GM18517 (cell line): ENCODE data around the gene LYPLAL1.
"Not testable (repeated sequence)": the region's sequence is repeated elsewhere in the genome, so short reads cannot be mapped to it uniquely, and the experiment has no call there.

ENCODE experiments used
- ATAC-seq: cut with Tn5 transposase; IDR thresholded peaks from one replicate; pipeline ENCODE4 v1.9.1; 2021; ENCODE audit warnings: mild to moderate bottlenecking, moderate library complexity; ENCODE audit not compliant: unreplicated experiment

Gene LYPLAL1

GRCh38 chr1:219209578-219209977, 35.9 kb downstream of the LYPLAL1 start:
- no peak for ATAC-seq

- ATAC-seq, result no peak
Measured at GRCh38 chr1:219210067-219210466, 36.4 kb downstream of the LYPLAL1 start.

- no peak for ATAC-seq
Measured at GRCh38 chr1:219215477-219215876, 41.8 kb downstream of the LYPLAL1 start.

- peak; percentile 92 for ATAC-seq
Measured at GRCh38 chr1:219220945-219221344, 47.3 kb downstream of the LYPLAL1 start.

DNA sequence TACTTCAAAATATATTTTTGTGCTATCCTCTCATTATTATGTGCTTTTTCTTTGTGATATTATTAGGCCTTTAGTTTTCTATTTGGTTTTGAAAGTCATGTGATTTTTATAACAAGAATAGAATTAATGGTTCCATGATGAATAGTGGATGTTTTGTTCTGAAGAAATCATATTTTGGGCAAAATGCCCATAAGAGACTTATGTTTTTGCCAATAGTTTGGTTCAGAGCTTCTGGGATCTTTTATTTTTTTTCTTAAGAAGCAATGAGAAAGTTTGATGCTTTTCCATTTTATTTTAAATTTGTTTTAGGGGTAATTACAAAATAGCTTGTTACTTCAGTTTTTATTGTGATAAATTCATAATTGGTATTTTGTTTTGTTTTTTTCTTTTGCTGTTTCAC, 49.8 kb downstream of the LYPLAL1 start:
- no peak for ATAC-seq

DNA sequence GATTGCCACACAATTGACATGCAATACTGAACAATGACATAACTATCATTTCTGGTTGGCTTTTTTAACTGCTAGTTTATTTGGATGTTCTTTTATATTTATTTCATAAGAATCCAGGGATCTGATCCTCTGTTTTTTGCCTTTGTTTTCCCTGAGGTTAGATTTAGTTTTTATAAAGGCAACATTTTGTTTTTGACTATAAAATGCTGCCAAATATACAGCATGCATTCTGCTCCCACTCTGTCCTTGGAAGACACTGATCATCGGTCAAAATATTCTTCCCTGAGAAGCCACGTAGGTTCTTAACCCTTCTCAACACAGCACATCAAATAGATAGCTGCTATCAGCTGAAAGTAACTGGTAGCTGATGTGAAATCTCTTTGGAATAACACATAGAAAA, 52.5 kb downstream of the LYPLAL1 start:
- ATAC-seq, result no peak

DNA sequence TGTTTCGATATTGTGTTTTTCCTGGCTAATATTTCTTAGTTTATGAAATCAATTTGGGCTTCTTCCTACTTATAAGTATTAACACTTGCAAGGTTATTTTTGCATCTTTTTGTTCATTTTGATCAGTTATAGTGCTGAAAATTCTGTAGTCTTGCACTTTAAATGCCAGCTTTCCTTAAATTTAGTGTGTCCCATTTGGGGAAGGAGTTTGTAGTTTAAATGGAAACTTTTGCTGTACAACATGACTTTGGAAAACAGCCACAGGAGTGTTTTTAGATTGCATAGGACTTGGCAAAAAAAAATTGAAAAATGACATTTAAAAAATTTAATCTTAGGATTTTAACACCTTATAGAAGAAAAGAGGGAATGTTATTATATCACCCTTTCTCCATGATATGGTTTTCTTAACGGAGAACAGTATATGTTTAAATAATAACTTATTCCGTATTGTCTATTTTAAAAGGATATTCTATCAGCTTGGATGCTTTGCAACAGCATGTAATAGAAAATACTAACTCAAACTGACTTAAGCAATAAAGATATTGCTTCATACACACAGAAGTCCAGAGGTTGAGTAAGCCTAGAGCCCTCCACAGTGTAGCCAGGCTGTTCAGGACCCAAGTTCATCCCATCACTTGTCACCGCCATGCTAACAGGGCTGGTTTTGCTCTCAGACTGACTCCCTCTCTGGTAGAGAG, 53.8 kb downstream of the LYPLAL1 start:
- ATAC-seq, result no peak

- ATAC-seq, result no peak
Measured at GRCh38 chr1:219228058-219228419, 54.4 kb downstream of the LYPLAL1 start.

GRCh38 chr1:219232890-219233289, 59.2 kb downstream of the LYPLAL1 start:
- no peak for ATAC-seq

GRCh38 chr1:219235903-219236481, 62.3 kb downstream of the LYPLAL1 start:
- ATAC-seq, result no peak

- ATAC-seq, result no peak
Measured at GRCh38 chr1:219236933-219237610, 63.4 kb downstream of the LYPLAL1 start.

DNA sequence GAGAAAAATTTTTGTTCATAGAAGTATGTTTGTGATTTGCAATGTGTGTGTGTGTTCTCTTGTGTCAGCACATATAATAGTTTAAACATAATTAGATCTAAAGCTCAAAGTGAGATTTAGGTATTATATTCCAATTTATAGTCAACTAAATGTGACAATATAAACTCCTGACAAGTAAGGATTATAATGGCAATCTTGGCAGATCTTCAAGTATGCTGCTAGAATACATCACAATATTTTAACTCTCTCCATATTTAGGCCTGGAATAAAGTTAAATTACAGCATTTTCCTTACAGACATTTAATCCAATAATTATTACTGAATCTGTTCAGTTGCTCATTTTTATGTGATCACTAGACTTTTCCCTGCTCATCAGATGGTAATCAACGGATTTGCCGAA, 65.8 kb downstream of the LYPLAL1 start:
- ATAC-seq, result no peak

- ATAC-seq, result no peak
Measured at GRCh38 chr1:219244864-219245263, 71.2 kb downstream of the LYPLAL1 start.

DNA sequence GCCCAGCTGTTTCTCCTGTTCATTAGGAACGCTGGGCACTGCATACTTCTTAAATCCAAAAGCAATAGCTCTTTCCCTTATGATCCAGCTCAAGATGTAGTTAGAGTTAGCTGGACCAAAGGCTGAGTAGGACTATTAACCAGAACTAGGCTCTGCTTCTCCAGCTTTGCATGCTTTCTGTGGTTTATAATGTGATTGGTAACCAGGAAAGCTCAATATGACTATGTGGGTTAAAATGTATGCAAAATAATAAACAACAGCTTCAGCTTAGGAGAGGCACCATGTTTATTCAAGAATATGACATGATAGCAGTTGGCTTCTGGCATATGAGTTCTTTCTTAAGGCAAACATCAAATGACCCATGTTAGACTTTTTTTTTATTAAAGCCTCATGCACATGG, 73.8 kb downstream of the LYPLAL1 start:
- no peak for ATAC-seq

- ATAC-seq, result not testable (repeated sequence)
Measured at GRCh38 chr1:219250468-219250867, 76.8 kb downstream of the LYPLAL1 start.

DNA sequence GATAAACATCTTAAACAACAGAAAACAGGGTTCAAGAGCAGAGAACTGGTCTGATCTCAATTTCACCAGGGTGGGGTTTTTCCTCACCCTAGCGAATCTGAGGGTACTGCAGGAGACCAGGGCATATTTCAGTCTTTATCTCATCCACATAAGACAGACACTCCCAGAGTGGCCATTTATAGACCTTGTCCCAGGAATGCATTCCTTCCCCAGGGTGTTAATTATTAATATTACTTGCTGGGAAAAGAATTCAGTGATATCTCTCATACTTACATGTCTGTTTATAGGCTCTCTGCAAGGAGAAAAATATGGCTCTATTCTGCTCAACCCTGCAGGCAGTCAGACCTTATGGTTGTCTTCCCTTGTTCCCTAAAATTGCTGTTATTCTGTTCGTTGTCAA, 84.1 kb downstream of the LYPLAL1 start:
- no peak for ATAC-seq

DNA sequence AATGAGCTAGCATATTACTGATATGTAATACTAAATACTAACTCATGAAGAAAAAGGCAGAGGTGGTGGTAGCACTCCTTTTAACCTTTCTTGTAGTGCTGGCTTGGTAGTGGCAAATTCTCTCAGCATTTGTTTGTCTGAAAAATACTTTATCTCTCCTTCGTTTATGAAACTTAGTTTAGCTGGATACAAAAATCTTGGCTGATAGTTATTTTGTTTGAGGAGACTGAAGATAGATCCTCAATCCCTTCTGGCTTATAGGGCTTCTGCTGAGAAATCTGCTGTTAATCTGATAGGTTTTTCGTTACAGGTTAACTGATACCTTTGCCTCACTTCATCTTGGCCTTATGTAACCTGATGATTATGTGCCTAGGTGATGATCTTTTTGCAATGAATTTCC, 87.8 kb downstream of the LYPLAL1 start:
- ATAC-seq, result no peak
